KBM-7 (cell line): ENCODE results near the gene IQSEC1.

Source experiments
- DNase-seq: peaks from one replicate; pipeline ENCODE4 v3.0.0-alpha.2; 2015
- in situ Hi-C: fragments of 300-500 bp; cut with MboI; formaldehyde crosslinking; loops from 2 replicates; pipeline ENCODE4 v1.14.3; 2020; ENCODE audit warnings: low sequenced_read_pairs, low pct_unique_long_range_greater_than_20kb, mixed read lengths

IQSEC1 gene

DNA sequence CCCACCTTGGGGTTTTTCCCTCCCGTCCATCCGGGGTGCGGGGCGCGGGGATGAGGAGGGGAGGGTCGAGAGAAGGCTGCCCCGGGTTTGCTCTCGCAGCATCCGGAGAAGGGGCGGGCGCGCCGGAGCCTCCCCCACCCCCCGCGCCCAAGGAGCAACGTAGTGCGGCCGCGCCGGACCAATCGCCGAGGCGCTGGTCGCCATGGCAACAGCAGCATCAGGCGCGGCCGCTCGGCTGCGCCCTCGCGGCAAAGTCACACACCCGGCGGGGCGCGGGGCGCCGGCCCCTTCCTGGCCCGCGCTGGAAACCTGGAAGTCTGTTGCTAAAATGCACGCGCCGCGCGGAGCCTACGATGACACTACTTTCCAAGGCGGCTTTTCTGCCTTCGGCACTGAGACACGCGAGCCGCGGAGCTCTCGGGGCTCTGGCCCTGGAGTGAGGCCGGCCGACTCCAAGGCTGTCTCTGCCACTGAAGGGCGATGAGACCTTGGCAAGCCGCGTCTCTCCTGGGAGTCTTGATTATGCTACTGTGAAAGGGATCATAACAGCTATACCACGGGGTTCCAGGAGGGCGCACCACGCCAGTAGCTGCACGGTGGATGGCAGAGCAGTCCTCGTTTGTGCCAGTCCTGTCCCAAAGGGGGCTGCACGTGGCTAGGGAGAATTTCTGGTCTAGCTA, at the start of gene IQSEC1:
Gene IQSEC1, minus strand, starts transcription at position 104 of the 680 bp plus-strand sequence. CDS start 415 bp downstream, outside the sequence.
- in situ Hi-C loops, result no loop called here
- no peak for DNase-seq

DNA sequence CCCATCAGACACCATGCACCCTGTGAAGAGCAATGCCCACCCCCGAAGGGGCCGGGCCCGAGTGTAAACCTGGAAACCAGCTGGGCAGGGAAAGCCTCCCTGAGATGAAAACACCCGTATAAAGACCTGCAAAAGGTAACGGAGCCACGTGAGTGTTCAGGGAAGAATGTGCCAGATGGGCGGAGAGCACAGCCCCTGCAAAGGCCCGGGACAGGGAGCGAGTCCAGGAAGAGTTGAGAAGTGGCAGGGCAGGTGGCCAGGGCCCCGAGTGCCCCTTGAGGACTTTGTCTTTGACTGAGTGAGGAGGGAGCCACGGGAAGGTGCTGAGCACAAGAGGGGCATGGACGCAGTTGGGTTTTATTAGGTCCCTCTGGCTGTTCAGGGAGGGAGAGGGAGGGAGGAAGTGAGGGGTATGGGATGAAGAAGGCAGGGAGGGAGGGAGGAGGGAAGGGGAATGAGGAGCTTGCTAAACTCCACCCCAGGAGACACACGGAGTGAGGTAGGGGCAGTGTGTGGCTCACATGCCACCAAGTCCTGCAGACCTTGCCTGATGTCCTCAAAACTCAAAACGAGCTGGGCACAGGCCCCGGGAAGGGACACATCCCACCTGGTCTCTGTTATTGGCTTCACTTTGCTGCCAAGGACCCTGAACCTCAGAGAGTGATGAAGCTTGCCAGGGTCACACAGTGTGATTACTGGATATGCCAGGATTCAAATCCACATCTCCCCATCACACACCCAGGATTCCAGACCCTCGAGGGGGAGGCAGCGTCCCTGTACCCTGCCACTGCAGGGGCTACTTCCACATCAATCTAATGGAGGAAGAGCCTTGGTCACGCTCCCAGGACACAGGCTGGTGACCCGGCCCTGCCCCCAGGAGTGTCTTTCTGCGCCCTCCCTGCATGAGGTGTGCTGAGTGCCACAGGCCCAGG, 49.1 kb upstream of the IQSEC1 start:
- in situ Hi-C loops, result no loop called here
- no peak for DNase-seq

DNA sequence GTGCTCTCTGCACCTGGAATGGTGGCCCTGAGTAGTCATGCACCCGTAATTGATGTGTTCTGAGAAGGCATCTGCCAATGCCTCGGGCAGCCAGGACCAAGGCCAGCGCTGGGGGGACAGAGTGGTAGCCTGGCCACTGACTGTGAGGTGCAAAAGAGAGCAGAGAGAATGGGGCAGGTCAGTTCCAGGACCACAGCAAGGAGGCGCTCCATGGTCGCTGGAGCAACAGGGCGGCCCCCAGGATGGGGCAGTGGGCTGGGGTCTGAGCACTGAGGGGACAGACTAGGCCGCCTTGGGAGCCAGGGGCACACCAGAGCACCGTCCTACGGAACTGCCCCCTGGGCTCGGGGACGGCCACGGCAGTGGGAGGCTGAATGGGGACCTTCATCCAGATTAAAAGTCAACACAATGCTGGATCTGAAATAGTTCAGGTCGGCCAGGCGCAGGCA, 48.3 kb upstream of the IQSEC1 start:
- in situ Hi-C loops, result no loop called here
- no peak for DNase-seq

DNA sequence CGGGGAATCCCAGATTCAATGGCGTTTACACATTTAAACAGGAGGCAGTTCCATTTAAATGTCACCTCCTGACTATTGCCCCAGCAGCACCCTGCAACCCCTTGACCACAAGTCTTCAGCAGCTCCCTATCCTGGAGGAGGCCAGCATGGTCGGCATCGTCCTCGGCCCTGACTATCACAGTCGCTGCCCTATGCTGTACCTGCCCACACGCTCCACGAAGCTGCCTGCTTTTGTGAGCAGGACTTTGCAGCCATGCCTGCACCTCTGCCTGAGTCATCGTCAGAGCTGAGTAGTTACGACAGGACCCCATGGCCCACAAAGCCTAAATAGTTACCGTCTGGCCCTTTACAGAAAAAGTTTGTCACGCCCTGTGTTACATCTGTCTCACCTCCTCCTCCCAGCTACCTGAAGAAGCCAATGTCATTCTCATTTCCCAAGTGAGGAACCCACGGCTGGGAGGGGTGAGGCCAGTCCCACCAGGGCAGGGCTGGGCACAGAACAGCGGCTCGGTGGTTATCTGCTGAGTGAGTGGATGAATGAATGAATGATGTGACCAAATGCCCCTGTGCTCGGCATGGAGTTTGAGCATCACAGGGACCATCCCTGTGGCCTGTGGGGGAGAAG, 47.8 kb upstream of the IQSEC1 start:
- DNase-seq, result no peak
- in situ Hi-C loops, result no loop called here

DNA sequence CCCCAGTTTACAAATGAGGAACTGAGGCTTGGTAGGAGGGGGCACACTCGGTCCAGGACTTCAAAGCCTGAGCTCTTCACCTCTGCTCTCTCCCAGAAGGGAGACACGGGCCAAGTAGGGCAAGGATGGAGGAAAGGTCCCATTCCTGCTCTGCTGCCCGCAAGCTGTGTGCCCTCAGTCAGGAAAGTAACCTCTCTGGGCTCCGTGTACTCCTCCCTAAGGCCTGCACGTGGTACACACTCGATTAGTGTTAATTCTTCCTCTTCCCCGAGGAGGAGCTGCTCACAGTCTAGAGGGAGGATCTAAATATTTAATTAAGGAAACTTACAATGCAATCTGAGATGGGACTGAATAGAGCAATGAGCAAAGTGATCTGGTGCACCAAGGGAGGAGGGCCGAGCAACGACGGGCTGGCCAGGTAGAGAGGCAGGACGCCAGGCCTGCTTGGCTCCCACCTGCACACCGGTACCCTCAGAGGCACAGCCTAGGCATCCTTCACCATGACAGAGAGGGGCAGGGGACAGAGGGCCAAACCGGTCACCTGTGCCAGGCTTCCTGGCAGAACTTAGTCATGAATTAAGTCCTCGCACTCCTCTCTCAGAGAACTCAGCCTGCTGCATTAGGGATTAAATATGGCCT, 47.2 kb upstream of the IQSEC1 start:
- no peak for DNase-seq
- in situ Hi-C loops, result no loop called here

DNA sequence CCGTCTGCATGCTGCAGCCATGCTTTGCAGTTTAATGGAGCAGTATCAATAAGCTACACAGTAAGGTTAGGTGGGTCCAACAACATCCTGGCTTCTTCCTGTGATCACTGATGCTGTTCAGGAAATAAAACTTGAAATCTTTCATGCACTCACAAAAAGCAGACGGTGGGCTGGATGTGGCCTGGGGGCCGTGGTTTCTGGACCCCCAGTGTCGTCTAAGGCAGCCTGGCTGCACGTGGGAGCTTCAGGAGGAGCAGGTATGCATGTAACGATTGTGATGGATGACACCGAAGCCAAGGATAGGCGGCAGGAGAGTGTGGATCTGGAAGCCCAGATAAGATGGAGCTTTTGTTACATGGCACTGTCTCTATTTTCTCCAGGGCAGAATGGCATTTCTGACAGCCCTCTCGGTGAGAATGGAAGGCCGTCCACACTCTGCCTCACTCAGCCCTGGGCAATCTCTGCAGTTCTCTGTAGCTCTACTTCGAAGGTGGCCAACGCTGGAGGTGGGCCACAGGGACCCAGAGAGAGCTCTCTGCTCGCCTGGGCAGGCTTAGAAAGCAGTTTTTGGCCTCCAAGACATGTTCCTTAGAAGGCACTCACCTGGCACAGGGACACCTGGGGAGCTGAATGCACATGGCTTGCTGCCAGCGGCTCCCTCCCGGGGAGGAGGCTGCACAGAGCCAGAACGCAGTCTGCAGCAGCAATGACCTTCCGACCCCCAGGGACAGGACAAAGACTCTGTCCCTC, 46.4 kb upstream of the IQSEC1 start:
- in situ Hi-C loops, result no loop called here
- no peak for DNase-seq

DNA sequence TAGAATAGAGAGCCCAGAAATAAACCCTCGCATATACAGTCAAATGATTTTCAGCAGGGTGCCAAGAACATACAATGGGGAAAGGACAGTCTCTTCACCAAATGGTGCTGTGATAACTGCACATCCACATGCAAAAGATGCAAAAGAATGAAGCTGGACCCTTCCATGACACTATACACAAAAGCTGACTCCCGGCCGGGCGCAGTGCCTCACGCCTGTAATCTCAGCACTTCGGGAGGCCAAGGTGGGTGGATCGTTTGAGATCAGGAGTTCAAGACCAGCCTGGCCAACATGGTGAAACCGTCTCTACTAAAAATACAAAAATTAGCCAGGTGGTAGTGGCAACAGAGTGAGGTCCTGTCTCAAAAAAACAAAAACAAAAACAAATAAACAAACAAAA, 43.2 kb upstream of the IQSEC1 start:
- in situ Hi-C loops, result no loop called here
- DNase-seq, result no peak

DNA sequence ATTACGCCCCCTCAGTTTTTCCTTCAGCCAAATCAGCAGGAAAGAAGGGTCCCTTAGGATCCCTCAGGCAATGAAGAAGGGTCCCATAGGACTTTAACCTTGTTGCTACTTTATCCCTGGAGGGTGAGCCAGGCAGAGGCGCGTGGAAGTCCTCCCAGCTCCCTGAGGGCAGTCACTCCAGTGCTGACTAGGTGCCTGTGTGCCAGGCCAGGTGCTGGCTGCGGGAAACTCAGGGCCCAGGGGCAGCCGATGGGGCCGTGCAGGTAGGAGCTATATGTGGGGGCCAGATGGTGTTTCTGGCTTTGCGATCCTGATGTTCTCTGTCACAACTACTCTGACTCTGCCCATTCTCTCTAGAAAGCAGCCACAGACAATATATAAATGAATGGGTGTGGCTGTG, 42.8 kb upstream of the IQSEC1 start:
- DNase-seq, result no peak
- in situ Hi-C loops, result no loop called here

DNA sequence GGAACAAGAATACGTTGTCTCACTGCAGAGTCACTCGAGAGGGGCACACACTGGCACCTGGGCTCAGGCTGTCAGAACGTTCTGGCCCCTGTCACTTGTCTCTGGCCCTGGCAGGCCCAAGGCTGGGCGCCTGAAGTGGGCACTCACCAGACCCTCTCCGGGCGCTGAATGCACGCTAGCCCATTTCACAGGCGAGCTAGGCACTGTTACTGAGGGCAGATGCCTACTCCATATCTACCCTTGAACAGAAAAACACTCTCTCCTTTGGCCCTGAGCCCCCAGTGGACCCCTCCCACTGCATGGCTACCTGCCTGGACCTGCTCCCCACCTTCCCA, 42.3 kb upstream of the IQSEC1 start:
- no peak for DNase-seq
- in situ Hi-C loops, result no loop called here

DNA sequence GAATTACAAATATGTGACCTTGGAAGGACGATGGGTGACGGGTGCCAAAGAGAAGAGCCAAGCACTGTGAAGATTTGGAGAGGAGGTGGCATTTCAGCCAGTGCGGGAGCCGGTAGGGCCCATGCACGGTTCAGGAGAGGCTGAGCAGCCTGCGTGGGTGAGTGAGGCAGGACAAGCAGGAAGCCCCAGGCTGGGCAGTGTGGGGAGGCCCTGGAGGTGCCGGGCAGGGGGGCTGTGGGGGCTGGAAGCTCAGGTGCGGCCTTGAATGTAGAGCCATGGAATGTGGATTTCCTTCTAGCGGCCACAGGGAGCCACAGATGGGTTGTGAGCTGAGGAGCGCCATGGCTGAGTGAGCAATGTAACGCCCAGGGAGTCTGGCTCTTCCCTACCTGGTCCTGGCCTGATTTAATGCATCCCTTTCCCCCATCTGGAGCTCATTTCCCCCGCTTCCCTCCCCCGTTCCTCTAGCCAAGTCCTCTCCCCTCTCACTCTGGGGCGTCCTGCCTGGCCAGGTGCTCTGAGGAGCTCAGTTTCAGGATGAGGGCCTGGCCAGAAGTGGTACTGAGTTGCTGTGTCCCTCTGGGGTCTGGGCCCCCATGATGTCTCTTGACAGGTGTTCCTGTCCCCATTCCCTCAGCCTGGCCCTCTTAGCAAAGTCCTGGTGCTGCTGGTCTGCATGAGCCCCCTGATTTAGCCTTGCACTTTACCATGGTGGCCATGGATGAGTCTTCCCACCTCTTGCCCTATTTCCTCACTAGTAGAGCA, 41.8 kb upstream of the IQSEC1 start:
- no peak for DNase-seq
- in situ Hi-C loops, result no loop called here

DNA sequence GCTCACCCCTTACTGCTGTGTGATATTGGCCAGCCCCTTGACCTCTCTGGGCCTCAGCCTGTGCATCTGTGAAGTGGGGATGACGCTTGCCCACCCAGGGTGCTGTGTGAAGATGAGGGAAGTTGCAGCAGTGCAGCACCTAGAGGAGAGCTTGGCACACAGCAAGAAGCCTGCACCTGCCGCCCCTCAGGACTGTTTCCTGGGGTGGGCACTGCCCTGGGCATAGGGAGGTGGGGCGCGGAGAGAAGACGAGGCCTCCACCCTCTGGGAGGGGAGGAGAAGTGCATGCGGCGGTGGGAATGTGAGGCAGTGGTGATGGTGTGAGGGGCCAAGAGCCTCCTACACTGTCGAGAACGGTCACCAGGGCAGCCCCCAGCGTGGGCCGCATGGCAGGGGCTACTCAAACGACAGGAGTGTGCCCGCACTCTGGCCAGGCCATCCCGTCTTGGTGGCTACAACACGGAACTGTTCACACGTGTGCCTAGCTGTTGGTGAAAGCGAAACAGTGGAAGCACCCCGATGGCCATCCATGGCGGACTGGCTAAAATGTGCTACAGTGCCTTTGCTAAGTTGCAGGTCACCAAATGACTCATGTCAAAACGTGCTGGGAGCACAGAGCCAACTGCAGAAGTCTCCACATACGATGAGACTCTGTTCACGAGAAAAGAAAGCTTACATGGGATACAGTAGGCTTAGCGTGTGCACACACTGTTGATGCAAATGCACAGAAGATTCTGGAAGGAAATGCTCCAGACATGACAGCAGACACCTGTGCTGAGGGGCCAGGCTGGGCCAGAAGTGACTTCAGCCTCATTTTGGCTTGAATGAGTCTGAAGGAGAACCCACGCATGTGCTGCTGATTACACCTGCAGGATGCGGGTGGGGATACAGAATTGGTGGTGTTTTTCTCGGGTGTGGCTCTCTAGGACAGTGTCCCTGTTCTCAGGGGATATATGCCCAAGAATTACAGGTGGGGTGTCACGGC, 40.4 kb upstream of the IQSEC1 start:
- no peak for DNase-seq
- in situ Hi-C loops, result no loop called here

DNA sequence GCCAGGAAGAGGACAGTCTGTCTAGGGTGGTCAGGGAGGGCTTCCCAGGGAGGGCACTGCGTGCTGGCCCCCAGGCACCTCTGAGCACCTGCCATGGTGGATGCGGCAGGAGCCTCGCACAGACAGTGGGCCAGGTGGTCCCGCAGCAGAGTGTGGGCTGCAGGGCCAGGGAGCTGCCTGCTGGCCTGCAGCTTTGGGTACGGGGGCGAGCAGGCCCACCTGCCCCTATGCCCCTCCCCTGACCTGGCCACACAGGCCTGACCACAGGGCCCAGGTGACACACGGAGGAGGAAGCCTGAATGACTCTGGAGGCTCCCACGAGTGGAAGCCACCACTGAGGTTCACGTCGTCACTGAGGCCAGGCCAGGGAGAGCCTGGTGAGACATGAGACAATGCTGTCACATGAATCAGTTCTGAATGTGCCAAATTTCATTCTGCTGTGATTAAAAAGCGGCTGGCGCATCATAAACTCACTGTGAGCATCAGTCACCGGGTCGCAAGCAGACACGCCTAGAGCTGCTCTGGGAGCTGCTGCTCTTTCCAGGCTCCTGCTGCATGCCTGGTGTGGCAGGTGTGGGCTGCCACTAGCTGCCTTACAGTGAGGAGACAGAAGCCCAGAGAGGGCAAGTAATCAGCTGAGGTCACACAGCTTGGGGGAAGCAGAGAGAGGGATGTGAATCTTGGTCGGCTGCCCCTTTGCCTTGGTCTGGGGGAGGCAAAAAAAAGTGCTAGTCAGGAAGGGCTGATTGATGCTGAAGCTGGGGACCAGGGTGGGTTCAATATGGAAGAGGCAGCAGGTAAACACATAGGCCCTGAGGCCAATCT, 39.5 kb upstream of the IQSEC1 start:
- in situ Hi-C loops, result no loop called here
- DNase-seq, result no peak

DNA sequence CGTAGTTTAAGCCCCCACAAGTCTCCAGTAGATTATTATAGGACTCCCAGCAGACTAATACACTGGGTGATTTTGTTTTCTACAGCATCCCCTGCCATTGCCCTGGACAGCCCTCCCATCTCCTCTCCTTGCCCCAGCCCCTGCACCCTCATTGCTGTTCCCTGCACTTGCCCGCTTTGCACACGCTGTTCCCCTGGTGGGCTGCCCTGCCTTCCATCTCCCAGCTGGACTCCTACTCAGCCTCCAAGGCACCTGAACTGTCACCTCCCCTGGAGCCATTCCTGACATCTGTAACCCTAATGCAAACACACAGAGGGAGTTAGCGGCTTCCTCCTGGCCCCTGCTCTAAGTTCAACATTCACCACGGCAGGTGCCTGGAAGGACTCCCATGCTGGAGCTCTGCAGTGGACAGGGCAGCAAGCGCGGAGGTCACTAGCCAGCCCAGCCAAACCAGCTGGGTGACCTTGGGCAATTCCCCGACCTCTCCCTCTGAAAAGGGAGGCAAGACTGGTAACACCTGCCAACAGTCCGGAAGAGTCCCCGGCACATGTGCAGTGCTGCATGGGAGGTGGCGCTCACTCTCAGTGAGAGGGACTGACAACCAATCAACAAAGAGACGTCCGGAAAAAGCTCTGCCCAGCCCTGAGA, 38.8 kb upstream of the IQSEC1 start:
- no peak for DNase-seq
- in situ Hi-C loops, result no loop called here

DNA sequence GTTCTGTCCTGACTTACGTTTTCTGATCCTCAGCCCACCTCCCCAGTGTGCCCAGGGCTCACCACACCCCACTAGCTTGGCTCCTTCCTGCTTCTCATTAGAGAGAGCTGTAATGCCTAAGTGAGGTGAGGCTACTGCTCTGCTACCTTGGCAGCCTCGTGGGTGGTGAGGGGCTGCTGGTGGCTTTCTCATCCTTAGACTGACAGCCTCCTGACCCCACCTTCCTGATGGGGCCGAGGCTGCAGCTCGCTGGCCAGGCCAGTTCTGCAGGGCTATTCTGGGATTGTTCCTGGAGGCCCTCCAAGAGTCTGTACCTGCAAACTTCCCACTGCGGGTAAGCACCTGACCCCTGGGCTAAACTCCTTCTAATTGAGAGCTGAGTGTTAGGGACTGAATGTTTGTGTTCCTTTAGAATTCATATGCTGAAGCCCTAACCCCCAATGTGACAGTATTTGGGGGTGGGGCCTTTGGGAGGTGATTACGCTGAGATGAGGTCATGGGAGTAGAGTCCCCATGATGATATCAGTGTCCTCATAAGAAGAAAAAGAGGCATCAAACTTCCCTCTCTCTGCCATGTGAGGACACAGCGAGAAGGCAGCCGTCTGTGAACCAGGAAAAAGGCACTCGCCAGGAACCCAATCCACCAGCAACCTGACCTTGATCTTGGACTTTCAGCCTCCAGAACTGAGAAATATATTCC, 38.1 kb upstream of the IQSEC1 start:
- DNase-seq, result no peak
- in situ Hi-C loops, result no loop called here

DNA sequence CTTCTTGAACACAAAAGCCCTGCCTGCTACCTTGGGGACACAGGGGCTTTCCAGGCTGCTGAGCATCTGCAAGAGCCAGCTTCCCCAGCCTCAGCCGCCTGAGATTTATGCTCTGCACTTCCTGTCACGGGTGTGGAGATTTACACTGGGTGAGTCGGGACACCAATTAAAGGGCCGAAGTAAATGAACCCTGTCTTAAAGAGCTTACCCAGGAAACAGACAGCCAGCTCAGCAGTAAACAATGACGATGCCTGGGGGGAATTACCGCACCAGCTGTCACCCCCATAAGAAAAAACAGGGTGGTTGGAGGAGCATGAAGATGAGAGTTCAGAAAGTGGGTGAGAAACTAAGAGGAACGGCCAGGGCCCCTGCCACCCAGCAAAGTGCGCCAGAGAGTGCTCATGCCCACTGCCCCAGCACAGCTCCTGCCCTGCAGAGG, 37.5 kb upstream of the IQSEC1 start:
- peak; percentile 17 for DNase-seq

More for the DNA sequence above, 37.5 kb upstream of the IQSEC1 start:
- in situ Hi-C loops, result no loop called here
